NCI-H2081 (cell line): Measurements from ENCODE around the gene ATP8B4.
A peak's percentile ranks its signal among the peaks of the same experiment; 100 is the strongest.

ENCODE experiments used
- DNase-seq, 2 experiments: peaks; one replicate each; lab custom pipeline; 2025; lab: John Stamatoyannopoulos, UW

The ATP8B4 gene

DNA sequence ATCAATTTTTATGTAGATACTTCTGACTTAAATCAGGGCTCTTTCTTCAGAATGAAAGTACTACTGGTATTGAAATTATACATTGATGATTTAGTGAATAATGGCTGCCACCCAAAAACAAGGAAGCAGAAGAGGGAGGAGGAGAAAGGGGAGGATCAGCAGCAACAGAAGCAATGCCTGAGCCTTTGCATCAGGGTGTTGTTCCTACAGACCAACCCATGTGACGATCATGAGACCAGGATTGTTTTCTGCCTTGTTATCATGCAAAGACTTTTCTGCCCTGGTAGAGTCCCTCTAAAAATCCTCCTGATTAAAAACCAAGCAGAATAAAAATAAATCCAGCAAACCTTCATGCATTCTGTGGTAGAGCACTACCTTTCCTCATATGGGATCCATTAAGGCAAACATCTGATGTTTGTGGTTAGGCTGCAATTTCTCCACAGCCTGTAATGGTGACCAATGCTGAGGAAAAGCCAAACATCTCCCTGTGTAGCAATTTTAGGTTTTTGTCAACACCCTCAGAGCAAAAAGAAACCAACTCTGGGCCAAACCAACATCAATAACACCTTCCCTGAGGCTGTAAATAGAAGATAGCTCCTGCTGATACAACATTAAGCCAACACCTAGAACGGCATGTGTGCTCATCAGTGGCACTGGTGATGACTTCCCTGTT, 191.7 kb downstream of the ATP8B4 start:
- no peak for DNase-seq

DNA sequence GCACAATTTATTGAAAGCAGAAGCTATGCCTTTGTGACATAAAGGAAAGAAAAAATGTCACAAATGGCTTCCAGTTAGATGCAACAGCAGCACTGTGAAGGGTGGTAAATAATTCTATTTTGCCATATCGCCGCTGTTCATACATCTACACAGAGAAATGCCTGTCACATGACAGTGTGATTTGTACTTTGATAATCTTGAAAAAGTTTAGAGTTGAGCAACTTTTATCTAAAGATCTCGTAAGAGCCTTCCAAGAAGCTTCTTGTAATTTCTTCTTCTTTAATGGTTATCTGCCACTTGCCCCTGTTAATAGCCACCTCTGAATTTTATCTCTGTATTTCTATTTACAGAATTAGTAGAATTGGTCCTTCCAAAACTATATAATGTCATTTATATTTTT, 192.3 kb downstream of the ATP8B4 start:
- DNase-seq, result no peak

DNA sequence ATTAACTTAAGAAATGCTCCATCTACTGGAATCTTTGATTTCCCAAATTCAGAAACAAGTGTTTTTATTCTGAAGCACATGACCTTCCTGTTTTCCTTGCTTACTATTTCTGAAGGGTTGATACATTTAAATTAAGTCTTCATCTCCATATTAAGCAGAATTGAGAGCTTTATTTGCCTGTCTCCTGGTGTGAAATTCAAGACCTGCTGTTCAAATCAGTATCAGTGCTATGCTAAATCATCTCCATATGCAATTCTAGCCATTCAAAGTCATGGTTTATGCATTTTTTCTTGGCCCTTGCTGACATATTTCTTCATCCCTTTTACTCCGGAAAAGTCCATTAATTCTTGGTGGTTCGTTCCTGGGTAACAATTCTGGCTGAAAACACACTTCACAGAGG, 195.4 kb downstream of the ATP8B4 start:
- DNase-seq, result no peak

DNA sequence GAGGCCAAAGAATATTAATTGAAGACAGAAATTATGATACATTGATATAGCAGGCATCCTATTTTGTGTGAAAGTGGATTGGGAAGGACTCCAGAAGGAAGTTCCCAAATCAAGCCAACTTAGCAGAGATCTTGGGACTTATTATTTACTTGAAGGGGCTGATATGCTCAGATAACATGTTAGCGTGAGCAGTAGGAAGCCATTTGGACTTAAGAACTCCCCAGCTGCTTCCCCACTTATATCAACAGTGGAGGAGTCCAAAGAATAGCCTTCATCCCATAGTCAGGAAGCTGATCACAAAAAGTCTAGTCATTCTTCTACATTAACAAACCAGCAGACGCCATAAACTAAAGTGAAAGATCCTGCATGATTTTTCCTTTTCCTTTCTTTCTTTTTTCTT, 200.0 kb downstream of the ATP8B4 start:
- DNase-seq, result no peak

GRCh38 chr15:49918121-49918520, 200.9 kb downstream of the ATP8B4 start:
- no peak for DNase-seq

- DNase-seq, result no peak
These were observed 202.0 kb downstream of the ATP8B4 start for GRCh38 chr15:49916998-49917397.

GRCh38 chr15:49915822-49916221, 203.2 kb downstream of the ATP8B4 start:
- no peak for DNase-seq

DNA sequence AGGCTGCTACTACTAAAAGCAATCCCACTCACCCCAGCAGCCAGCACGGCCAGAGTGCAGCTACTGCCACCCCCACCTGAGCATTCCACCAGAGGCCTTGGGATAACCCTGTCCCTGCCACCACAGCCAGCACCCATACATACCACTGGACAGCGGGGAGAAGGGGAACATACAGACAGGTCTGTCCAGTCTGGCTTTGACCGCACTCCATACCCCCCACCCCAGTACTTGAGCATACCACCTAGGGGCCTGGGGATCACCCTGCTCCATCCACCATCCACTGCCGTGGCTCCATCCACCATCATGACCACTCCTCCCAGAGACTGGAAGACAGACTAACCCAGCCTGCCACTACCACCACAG, 210.1 kb downstream of the ATP8B4 start:
- DNase-seq, result no peak

DNA sequence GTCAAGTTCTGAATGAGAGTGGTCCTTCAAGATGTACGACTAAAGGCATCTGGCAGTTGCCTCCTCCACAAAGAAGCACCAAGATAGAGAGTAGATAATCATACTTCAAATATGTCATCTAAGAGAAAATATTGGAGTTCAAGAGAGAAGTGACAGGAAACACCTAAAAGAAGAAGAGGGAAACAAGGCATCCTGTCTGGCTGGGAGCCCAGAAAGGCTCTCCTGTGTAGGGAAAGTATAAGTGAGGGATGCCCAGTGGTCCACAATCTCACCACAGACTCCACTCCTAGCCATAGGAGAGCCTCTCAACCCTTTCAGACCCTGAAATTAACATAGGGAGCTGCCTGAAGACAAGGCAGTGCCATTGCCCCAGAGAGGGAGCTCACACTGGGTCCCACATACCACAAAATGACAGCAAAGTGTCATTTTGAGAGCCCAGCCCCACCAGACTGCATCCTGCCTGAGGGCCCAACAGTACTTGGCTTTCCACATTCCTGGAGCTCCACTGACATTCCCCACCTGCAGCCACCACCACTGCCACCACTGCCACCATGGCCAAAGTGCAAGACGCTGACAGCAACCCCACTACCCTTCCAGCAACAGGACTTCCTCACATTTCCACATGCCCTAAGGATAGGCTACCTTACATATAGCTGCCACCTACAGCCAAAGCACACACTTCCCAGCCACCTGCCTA, 210.6 kb downstream of the ATP8B4 start:
- no peak for DNase-seq

- no peak for DNase-seq
These were observed 212.1 kb downstream of the ATP8B4 start for GRCh38 chr15:49906966-49907365.

GRCh38 chr15:49905221-49905620, 213.8 kb downstream of the ATP8B4 start:
- no peak for DNase-seq

- no peak for DNase-seq
These were observed 214.7 kb downstream of the ATP8B4 start for GRCh38 chr15:49904296-49904695.

DNA sequence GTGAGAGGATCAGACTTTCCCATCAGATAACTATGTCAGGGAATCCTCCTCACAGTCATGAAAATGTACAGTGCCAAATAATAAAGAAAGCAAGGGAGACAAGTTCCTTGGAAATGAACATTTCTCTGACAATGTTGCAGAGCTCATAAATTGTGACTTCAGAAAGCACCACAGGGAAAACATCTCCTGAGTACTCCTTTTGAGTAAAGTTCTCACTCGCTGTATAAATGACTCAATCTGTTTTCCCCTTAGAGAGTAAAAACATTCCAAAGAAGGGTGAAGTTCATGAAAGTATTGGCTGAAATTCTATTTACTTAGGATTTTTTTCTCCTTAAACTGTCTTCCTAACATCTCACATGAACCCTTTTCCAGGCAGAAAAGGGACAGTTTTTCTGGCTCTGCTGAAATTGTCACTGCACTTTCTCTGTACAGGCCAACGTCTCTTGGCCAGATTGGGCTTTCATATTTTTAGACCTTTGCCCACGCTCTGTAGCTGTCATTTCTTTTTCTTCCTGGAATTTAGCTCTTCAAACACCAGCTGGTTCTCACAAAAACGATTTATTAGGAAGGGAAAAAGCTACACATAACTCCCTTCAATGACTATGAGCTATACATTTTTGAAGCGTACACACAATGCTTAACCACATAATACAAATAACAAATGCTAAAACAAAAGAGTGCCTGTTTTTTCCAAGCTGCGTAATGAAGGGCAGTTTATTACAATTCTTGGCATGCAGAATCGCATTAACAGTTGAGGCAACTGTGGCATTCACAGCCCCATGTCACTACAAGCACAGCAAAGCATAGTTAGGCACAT, 216.1 kb downstream of the ATP8B4 start:
- DNase-seq, result no peak

DNA sequence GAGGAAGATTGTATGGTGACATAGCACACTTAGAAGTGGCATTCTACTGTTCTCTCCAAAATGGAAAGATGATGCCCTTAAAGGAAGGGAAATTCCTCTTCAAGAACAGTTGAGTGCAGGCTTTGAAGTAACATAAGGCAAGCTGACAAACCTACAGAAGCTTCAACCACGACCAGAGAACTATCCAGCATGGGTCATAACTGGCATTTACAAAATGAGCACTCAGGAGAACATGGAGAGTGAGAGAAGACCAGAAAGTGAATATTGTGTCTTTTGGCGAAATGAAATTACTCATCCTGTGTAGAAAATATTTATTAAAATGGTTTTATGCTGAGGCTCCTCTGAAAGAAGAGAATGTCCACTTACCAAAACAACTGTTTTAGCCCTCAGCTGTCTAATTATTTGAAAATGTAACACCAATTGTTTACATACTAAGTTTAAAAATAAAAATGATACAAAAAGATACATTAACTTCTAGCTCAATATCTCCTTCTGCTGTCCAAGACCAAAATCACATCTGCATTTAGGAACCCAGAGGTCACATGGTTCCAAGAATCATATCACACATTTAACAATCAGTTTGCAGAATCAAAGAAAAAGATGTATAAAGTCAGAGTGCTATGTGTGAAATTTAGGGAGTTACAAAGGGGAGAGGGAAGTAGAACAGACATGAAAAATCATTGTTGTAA, 216.9 kb downstream of the ATP8B4 start:
- DNase-seq, result no peak

GRCh38 chr15:49901321-49901720, 217.7 kb downstream of the ATP8B4 start:
- DNase-seq, result no peak

GRCh38 chr15:49900903-49901235, 218.2 kb downstream of the ATP8B4 start:
- DNase-seq, result peak in 1 of 2 experiments; percentile 11

DNA sequence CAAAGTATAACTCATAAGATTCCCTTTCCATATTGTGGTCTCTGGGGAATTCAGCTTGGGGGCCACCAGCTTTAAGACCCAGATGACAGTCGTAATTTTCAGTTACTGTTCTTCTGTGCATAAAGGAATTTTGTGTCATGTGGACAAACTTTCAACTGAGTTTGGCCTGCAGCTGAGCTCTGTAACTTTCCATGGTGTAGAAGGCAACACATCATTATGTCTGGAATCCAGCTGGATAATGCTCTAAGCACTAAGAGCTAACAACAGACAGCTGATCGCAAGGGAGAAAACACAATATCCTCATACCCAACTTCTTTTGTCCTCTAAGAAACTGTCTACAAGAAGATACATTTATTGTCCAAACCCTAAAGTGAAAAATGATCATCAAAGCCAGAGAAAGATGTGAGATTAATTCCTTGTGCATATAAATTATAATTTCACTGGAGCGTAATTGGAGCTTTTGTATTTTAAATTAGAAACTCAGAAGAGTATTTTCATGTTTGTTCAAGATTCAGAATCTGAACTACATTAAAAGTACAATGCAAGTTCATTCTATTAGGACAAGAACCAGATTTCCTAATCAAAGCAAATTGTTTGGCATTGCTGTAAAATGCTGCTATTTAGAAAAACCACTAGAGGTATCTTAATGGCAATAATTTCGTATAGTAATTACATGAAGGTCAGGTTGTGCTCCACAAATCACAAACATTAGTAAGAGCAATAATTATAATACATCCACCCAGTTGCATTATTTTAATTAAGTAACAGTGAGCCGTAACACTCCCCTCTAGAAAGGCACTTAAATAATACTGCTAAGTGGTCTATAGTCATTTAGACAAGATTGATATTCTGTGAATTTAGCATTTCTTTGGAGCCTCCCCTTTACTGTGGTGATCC, 218.8 kb downstream of the ATP8B4 start:
- DNase-seq, result no peak

DNA sequence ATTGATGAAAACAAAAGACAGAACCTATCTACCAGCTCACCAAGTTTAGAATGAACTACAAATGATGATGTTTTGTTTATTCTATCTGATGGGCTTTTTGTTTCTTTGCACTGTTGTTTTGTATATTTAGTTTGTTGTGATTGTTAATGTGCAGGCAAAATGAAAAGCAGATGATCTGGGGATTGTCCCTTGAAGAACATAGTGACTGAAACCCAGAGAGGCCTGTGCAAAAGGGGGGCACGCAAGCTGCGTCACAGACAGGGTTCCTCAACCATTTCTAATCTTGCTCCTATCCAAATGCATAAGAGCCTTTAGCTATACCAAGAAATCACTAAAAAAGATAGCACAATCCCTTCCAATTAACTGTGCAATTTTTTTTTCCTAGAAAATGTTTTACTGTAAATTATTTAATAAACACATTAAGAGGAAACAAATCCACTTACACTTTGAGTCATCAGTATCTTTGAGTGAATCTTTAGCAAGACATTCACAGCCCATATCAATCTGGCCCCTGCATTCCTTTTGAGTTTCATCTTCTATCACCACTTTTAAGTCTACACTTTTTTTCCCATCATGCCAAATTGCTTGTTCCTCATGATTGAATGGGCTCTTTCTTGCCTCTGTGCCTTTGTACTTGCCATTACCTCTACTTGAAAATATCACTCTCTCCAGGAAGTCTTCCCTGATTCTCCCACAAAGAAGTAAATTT, 220.3 kb downstream of the ATP8B4 start:
- DNase-seq, result no peak

- no peak for DNase-seq
These were observed 220.9 kb downstream of the ATP8B4 start for GRCh38 chr15:49898097-49898496.

- no peak for DNase-seq
These were observed 223.4 kb downstream of the ATP8B4 start for GRCh38 chr15:49895347-49896223.
